HG02943 (cell line): Measurements from ENCODE around the gene CARD19.

Experiments used
- ATAC-seq: cut with Tn5 transposase; IDR thresholded peaks from one replicate; pipeline ENCODE4 v1.9.1; 2021; ENCODE audit warnings: mild to moderate bottlenecking, low read depth, moderate library complexity; ENCODE audit not compliant: unreplicated experiment

Gene CARD19

GRCh38 chr9:93096131-93096802 is at the start of gene CARD19:
CARD19 (plus strand) TSS chr9:93096217; CDS start chr9:93096346, 129 bp downstream.
- peak; percentile 38 for ATAC-seq

GRCh38 chr9:93048566-93049448 is 47.2 kb upstream of the CARD19 start:
- ATAC-seq: no peak

GRCh38 chr9:93049491-93049890 is 46.5 kb upstream of the CARD19 start:
- ATAC-seq: no peak

GRCh38 chr9:93050231-93050630 is 45.8 kb upstream of the CARD19 start:
- ATAC-seq: no peak

- no peak for ATAC-seq
These were observed 44.3 kb upstream of the CARD19 start for GRCh38 chr9:93051680-93052089.

GRCh38 chr9:93052791-93053540 is 43.1 kb upstream of the CARD19 start:
- ATAC-seq: no peak

GRCh38 chr9:93053781-93054331 is 42.2 kb upstream of the CARD19 start:
- ATAC-seq: no peak

GRCh38 chr9:93054758-93055704 is 41.0 kb upstream of the CARD19 start:
- no peak for ATAC-seq

- ATAC-seq: no peak
These were observed 38.8 kb upstream of the CARD19 start for GRCh38 chr9:93057042-93057702.

GRCh38 chr9:93057703-93058354 is 38.2 kb upstream of the CARD19 start:
- ATAC-seq: peak; percentile 17

GRCh38 chr9:93058355-93059010 is 37.5 kb upstream of the CARD19 start, which contains the start of gene SUSD3:
SUSD3 (plus strand) TSS chr9:93058701; CDS start chr9:93058743, 42 bp downstream.
- ATAC-seq: peak; percentile 59

- ATAC-seq: no peak
These were observed 36.9 kb upstream of the CARD19 start for GRCh38 chr9:93059011-93059714.

GRCh38 chr9:93059715-93060578 is 36.1 kb upstream of the CARD19 start:
- no peak for ATAC-seq

- no peak for ATAC-seq
These were observed 35.2 kb upstream of the CARD19 start for GRCh38 chr9:93060746-93061259.

GRCh38 chr9:93061260-93061751 is 34.7 kb upstream of the CARD19 start:
- no peak for ATAC-seq
